GM19025 (cell line): ENCODE measurements around the gene ZNF638.

ENCODE experiments used
- ATAC-seq: cut with Tn5 transposase; IDR thresholded peaks from one replicate; pipeline ENCODE4 v1.9.1; 2021; ENCODE audit warnings: mild to moderate bottlenecking, low read depth, moderate library complexity; ENCODE audit not compliant: unreplicated experiment

ZNF638 gene

DNA sequence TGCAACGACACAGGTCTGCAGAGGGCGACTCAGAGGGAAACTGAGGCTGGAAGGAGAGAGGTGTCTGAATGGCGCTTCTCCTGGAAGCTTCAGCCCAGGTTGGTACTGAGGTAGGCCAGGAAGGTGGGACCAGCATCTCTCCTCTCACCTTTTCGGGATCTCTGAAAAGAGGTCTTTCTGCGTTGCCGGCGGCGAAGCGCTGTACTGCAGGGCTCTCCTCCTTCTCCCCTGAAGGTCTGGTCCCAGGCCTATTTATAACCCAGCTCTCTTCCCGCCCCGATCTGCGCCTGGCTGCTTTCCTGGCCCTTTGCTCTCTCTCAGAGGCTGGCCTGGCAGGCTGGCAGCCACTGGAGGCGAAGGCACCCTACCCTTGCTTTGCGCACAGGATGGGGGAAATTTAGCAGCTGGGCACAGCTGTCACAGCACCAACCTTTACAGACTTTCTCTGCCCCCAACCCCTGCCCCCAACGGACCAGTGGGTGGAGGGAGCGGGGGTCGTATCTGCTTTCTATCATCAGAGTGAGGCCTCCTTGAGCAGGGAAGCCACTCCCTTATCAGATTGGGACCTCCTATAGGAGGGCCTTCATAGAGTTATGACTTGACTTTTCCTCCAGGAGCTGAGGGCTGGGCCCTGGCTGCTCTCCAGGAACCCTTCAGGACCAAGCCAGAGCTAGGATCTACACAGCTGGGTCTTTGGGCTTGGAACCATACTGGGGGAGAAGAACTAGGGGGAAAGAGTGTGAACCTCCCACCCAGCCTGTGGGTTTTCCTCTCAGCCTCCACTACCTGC is 122.8 kb downstream of the ZNF638 start:
- no peak for ATAC-seq

DNA sequence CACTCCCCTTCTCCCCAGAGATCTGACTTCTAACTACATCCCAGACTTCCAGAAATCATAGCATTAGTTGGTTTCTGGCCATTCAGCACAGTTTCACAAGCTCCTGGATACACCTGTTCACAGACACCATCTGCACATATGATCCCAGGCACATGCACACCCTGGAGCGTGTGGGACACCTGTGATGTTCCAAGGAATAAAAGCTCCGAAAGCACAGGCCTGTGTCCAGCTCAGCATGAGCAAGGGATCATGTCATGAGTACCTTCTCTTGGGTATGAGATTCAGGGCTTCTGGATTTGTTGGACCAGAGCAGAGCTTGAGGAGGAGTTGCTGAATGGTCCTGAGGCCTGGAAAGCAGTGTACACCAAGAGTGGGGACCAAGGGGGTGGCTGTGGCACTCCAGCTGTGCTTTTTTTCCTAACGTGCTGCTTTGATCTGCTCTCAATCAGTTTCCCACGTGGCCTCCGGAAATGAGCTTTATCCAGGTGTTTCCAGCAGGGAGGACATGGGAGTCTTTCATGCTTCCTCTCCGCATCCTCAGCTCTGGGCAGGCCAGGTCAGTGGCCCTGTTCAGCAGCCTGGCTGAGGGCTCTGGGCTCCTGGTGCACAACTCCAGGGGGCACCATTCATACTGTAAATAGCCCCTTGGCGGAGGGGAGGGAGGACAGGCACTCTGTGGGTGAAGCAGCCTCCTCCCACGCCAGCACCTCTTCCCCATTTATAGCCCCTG is 123.6 kb downstream of the ZNF638 start:
- ATAC-seq: no peak

DNA sequence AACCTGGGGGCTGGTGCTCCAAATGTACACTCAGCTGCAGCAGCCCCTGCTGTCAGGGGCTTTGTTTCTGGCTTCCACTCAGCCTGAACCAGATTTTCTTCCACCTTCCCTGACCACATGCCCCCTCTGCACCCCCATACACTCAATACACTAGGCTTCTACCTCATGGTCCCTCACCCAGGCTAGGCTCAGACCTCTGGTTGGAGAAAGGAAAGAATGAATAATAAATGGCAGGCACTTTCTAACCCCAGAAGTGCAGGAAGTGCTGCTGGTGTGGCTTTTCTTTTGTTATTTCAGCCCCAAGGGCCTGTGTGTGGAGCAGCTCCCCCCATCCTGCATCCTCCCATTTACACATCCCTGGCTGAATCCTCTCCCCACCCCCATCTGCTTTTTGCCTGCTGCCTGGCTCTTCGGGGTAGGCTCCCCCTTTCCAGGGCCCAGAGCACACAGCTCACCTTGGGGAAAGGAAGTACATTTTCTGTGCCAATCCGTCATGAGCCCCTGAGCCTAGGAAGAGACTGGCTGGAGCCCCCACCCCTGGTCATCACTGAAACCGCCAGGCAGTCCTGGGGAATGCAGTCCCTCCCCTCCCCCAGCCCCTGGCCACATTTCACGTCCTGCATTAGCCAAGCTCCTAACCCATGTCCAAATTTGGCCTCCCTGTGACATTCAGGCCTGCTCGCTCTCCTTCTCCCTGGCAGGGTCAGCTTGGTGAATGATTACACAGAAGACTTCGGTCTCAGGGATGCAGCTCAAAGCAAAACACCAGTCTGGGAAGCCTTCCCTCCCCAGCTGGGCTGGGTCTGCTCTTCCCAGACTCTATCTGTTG is 124.4 kb downstream of the ZNF638 start:
- ATAC-seq: no peak

DNA sequence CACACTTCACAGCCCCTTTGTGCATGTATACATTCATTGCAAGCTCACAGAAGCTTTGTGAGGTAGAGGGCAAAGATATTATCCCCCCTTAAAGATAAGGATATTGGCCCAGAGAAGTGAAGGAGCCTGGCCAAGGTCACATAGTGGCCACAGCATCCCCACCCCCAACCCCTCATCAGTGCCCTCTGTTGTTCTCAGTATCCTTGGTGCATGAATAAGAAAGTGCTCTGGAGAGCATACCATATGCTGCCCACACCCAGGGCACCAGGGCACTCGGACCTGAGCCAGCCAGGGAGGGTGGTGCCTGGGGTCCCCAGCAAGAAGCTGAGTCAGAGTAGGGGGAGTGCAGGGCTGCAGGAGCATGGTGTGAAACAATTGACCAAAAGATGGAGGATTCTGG is 125.0 kb downstream of the ZNF638 start:
- no peak for ATAC-seq

DNA sequence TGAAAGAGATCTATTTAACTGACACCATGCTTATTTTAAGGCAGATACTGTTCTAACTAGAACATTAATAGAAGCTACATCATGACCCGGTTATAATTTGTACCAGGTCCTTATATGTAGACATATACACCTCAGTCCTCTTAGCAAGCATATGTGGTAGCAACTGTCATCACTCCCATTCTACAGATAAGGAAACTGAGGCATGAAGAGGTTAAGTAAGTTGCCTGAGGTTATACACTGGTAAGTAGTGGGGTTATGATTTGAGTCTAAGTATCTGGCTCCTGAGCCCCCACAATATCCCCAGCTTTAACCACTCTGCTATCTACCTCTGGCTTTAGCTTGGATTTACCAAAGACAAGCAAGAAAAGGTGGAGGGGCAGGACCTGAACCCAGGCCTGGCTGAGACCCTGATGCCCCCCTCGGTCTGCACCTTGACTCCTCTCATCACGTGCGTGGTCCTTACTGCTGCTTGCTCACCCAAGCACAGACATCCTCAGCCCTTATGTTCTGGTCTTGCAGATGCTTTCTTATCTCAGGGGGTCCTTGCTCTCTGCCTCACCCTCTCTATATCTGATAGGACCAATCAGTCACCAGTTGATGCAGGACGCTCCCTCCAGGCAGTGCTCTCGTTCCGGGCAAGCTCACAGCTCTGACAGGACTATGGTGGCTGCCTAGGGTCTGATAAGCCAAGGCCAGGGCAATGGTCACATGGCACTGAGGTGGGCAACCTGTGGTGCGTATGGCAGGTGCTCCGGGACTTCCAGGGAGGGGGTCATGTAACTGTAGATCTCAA is 125.7 kb downstream of the ZNF638 start:
- ATAC-seq: no peak

DNA sequence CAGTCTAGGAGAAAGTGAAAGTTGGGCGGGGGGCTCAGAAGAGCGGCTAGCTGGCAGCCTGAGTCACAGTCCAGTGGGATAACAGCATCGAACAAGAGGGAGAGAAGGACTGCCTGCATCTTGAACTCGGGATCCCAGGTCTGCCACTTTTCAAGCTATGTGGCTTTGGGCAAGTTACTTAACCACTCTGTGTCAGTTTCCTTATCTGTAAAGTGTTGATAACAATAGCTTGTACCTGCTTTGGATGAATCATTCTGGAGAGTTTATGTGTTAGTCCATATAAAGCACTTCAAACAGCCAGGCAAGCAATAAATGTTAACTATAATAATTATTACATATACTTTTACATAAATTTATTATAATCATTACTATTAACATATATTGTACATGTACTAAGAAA is 126.3 kb downstream of the ZNF638 start:
- no peak for ATAC-seq

DNA sequence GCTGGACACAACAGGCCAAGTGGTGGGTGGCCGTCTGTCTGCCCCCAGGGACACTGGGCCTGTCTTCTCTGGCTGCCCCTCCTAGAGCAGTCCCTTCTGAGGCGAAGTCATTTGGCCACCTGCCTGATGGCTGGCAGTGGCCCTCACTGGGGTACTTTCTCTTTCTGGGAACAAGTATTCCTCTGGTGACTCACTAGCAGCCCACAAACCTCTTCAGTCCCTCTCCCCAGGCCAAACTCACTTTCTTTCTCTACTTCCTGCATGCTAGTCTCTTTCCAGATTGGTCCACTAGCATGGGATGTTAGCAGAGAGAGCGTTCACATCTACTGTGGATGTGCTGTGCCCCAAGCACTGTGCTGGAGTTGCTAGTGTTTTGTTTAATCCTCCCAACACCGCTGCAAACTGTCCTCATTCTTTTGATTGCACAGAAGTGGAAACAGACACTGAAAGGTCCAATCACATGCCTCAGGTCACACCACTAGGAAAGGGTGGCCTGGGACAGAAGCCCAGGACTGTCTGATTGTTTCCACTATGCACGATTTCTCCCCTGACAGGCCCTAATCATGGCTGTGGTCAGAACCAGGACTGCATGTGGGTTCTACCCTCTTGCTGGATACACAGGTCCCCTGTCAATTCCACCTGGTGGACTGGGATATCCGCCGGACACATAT is 127.0 kb downstream of the ZNF638 start:
- ATAC-seq: no peak

DNA sequence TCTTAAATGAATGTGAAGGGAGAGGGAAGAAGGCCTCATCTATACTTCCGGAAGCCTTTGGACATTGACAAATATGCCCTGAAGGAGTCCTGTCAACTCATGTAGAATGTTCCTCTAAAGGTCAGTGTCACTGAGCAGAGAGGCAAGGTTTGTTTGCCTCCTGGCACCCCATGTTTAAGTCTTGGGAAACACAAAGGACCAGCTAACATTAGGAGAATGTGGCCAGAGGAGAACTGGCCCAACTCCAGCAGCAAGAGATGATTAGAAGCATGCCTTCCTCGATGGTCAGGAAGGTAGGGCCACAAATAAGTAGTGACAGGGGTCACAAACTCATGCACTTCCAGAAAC is 127.5 kb downstream of the ZNF638 start:
- ATAC-seq: no peak

DNA sequence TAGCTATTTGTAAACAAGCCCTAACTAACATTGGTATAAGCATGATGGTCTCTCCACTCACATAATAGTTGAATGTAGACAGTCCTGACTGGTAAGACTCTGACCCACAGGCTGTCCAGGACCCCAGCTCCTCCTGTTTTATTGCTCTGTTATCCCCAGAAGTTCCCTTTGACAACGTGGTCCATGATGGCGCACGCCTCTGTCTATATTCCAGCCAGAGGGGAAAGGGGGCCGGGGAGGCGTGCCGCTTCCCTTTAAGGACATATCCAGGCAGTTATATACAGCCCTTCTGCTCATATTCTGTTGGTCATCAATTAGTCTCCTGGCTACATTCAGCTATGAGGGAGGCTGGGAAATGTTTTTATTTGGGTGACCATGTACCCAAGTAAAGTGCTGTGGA is 128.5 kb downstream of the ZNF638 start:
- no peak for ATAC-seq

DNA sequence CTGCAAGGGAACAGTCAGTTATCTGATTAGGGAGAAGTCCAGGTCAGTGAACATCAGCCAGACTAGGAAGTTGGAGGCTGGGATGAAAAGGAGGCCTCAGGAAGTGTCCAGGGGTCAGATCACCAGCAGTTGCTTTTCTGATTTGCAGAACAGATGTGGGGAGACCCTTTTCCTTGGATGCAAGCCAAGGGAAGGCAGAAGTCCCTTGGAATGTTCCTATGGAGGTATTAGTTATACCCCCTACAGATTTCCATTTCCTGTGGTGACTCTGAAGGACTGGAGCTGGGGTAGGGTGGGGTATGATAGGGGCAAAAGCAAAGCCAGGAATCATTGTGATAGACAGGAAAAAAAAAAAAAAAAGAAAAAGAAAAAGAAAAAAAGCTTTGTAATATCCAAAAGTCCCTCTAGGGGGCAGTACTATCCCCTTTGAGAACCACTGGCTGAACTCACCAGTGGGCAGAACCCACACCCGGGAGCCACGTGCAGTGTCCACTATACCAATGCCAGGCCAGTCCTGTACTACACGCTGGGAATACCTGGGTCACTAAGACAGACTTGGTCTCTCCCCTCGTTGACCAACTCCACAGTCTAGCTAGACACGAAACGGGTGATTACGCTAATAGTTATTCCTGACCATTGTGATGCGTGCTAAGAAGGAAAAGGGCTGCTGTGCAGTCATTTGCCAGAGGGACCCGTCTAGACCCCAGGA is 129.2 kb downstream of the ZNF638 start:
- no peak for ATAC-seq

DNA sequence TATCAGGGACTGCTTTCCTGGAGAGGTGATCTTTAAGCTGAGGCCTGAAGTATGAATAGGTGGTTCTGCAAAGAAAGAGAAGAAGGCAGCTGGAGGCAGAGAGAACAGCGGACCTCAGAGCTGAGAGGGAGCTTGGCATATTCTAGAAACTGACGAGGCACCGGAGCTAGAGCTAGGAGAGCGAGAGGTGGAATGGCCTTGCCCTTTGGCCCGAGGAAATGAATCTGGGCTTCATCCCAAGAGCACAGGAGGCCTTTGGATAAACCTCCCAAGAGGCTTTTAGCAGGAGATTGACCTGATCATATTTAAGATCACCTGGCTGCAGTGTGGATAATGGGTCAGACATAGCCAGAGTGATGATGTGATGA is 129.7 kb downstream of the ZNF638 start:
- no peak for ATAC-seq

DNA sequence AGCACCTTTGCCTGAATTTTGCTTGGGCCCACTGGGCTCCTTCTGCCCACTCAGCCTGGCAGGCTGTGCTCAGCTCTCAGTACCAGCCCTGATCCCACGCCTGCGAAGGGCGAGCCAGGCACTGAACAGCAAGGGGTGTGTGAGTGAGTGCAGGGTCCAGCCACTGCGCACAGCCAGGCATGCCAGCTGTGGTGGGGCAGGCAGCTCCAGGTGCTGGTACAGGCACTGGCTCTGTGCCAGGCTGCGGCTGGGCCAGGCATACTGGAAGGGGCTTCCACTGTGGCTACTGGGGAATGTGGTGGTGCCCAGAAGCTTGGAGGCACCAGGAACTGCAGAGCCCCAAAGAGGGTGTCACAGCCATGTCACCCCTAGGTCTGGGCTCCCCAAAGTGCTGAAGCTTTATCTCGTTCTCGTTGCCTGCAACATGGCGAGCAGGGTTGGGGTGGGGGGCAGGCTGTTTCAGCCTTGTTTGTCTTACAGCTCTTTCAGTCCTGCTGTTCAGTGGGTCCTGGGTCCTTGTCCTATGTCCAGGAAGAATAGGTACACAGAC is 130.5 kb downstream of the ZNF638 start:
- no peak for ATAC-seq

DNA sequence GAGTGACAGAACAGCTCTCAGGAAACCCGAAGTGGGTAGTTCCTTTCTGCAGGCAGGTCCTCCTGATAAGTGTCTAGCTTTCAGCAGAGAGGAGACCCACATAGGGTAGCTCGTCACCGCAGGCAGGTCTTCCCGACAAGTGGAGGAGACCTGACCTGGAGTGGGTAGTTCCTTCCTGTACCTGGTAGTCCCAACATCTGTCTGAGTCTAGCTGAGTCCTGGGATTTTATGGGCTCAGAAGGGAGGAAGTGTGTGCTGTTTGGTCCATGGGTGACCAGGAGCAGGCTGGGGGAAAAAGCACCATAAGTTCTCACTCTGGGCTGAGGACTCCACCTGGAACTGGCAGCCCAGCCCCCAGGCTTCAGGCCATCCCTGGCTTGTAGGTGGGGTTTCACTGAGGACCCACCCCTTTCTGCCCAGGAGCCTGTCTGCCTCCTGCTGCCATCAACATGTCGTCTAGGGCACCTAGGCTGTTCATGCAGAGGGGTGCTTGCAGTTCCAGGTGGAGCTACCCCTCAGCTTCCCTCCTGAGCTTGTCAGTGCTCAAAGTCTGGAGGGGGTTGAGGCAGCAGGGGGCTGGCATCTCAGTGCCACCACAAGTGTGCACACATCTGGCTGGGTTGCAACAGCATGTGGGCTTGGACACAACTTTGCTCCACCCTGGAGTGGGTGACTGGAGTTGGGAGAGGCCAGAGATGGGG is 131.2 kb downstream of the ZNF638 start:
- ATAC-seq: no peak

DNA sequence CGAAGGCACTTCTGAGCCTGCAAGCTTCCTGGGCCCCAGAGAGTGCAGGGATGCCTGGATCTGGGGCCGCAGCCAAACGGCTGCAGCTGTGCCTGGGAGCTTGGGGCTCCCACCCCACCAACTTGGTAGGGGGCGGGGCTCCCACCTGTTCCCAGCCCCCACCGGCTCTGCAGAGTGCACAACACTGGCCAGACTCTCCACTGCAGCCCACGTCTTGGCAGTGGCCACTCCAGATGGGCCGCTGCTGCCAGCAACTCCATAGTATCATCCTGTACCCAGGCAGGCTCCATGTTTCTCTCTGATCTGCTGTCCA is 131.7 kb downstream of the ZNF638 start:
- no peak for ATAC-seq

DNA sequence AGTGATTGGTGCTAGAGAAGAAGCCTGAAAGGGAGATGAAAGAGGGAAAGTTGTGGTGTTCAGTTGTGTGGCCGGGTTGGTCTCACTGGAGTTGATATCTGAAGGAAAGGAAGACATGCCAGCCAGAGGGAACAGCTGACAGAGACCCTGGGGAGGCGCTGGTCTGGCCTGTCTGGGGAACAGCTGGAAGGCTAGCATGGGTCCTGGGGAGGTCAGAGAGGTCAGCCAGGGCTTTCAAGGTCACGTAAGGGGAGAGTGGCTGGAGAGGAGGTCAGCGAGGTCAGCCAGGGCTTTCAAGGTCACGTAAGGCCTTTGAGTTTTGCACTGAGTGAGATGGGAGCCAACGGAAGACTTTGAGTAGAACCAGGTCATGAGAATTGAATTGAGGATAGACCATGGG is 132.8 kb downstream of the ZNF638 start:
- no peak for ATAC-seq

DNA sequence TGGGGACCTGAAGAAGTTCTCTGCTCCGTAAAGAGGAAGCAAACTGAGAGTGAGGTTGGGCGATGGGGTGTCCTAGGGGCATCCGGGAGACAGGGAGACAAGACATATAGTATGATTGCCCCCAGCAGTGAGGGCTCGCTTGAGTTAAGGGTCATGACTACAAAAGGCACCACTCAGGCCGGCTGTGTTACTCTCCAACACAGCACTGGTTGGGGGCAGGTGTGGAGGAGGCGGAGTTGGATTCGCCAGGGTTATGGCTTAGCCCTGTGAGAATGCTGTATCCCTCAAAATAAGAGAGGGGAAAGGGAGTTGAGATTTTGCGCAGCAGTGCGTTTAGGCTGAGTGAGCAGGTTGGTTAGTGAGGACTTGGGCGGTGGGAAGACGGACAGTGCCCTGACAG is 133.8 kb downstream of the ZNF638 start:
- ATAC-seq: no peak

DNA sequence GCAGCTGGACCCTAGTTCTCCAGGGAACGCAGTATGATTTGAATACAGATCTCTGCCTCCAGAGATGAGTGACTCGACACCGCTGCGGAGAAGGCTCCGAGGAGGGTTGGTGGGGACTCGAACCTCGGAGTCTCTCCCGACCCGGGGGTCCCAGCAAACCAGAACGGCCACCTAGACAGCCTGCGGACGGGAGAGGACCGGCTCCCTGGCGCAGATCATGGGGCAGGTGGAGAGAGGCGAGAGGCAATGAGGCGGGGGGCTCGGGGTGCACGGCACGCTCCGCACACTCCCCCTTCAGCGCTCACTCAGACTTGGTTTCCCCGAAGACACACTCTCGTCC is 134.3 kb downstream of the ZNF638 start:
- no peak for ATAC-seq

DNA sequence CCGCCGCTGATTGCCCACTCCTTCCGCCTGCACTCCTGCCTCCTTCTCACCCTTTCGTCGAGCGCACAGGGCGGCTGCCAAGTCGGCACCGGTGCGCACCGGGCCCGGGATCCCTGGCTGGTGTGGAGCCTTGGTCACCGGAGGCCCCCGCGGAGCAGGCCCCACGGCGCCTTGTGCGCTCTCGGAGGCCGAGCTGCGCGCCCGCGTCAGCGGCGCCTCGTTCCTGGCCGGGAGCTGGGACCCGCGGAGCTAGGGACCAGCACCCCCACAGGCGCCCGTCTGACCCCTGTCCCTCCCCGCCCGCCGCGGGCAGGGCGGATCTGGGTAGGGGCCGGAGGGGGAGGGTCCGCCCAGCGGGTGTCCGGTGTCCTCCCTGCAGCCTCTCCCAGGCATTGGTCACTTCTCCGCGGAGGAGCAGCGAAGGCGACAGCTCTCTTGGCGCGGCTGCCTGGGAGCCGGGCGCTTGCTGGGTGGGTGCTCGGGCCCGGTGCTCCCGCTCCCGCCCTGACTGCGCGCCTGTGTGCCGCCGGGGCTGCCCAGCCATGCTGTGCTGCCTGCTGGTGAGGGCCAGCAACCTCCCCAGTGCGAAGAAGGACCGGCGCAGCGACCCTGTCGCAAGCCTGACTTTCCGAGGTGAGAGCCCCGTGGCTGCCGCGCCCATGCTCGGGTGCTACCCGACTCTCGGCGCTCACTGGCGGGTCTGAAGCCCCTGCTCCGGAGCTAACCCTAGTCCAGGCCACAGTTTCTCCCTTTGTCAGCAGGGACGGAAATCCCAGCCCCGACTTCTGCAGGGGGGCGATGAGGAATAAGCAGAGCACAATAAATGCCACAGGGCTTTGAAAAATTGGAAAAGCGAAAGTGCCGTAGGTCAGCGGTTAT is 135.0 kb downstream of the ZNF638 start:
- no peak for ATAC-seq
